Measurements from ENCODE around the gene GNAI2. TPM values are rescaled to one million over a fixed set of nuclear protein-coding genes. Genes with fewer than 3 reads are reported as not detected.

The GNAI2 gene
- polyA plus RNA-seq, 1 of the 3 experiments (the other 2 are of a cell fraction), result 649 TPM

- no peak for TF ChIP-seq CTCF (IDR thresholded peaks at IDR 0.05)
- TF ChIP-seq RFX5 (IDR thresholded peaks at IDR 0.05; ENCODE audit: low read length), result no peak
- no peak for TF ChIP-seq MEF2A (IDR thresholded peaks at IDR 0.05; ENCODE audit: borderline replicate concordance, low read depth)
- no peak for TF ChIP-seq SIN3A (IDR thresholded peaks at IDR 0.05; ENCODE audit: borderline replicate concordance, low read depth, low read length)
- no peak for TF ChIP-seq TAF1 (IDR thresholded peaks at IDR 0.05; ENCODE audit: borderline replicate concordance, low read depth, low read length)
- no peak for TF ChIP-seq RAD21 (IDR thresholded peaks at IDR 0.05; ENCODE audit: low read length)
- no peak for TF ChIP-seq ELF1 (IDR thresholded peaks at IDR 0.05)
These were observed 30.8 kb downstream of the GNAI2 start (continued) for GRCh38 chr3:50266836-50267235.

GRCh38 chr3:50267280-50267913 is 31.4 kb downstream of the GNAI2 start:
- Histone ChIP-seq H3K9me3 (no peaks in the 10 kb centered on the region), H3K27ac (ENCODE audit: low read depth in 2 of 2, low read length in 1 of 2) (no peak overlapping the region), H3K9me2 (no peaks in the 10 kb centered on the region), H3K9ac (peak overlapping the region; percentile 49), H3K4me1 (ENCODE audit: control insufficient read depth in 1 of 2, insufficient read depth in 2 of 2, low read depth in 1 of 2, low read length in 1 of 2) (peaks cover 27 to 31% of the 10 kb centered on the region in 2 experiments; a peak in 3 of 4 replicates), H3K4me3 (ENCODE audit: low read depth in 2 of 2, low read length in 1 of 2) (peak overlapping the region; percentile 40 to 53; a peak in 3 of 4 replicates), H3F3A (replicated peaks; ENCODE audit: insufficient read depth) (peaks cover 28% of the 10 kb centered on the region), H3K27me3 (ENCODE audit: insufficient read depth) (no peaks in the 10 kb centered on the region), H3K36me3 (replicated peaks in 1 of 2; ENCODE audit: control insufficient read depth in 1 of 2, insufficient read depth in 2 of 2, low read length in 1 of 2) (no peaks in the 10 kb centered on the region), H4K20me1 (ENCODE audit: insufficient read depth) (no peaks in the 10 kb centered on the region), H3K4me2 (peak overlapping the region; percentile 56), H2AFZ (ENCODE audit: low read depth) (no peak overlapping the region), H3K79me2 (ENCODE audit: insufficient read depth) (no peaks in the 10 kb centered on the region)
- no peak for DNase-seq
- POLR2A ChIA-PET, result interaction anchor here (0.8 kb wide), 1 partner anchor 29 kb away, joined by 3 read pairs; no protein-coding TSS in a partner anchor
- TF ChIP-seq RAD21 (IDR thresholded peaks at IDR 0.05; ENCODE audit: low read length) (no peak), TCF12 (IDR thresholded peaks at IDR 0.05) (0 out of 2 replicates have a peak, but pooled peaks have one; percentile 10), FOXJ3 (CRISPR knock-in tag; IDR thresholded peaks at IDR 0.05) (no peak), GATA2 (CRISPR knock-in tag; IDR thresholded peaks at IDR 0.05) (no peak), REST (IDR thresholded peaks at IDR 0.05; ENCODE audit: low read depth, low read length) (no peak), POLR2AphosphoS5 (IDR thresholded peaks at IDR 0.05; ENCODE audit: low read depth, low read length) (peak; percentile 26; the same call in 1 of the 2 replicates), RFX5 (IDR thresholded peaks at IDR 0.05; ENCODE audit: low read length) (no peak), MAX (IDR thresholded peaks at IDR 0.05; ENCODE audit: low read depth) (0 out of 2 replicates have a peak, but pooled peaks have one; percentile 33)
- WGBS (ENCODE audit: low lambda C conversion rate), result 35% methylated on average over 9 of the region's 22 CpGs
- CTCF ChIA-PET, result interaction anchor here (0.6 to 6.6 kb wide), 10 partner anchors 7 to 78 kb away, joined by 3 to 49 read pairs (median 6); partner anchors contain the start of gene GNAT1
